Liver (tissue), 9 donors: ENCODE results near the gene NSUN3. TPM values are rescaled to one million over a fixed set of nuclear protein-coding genes. Genes with fewer than 3 reads are reported as not detected.

ENCODE experiments used
- DNase-seq: peaks from one replicate; pipeline ENCODE4 v3.0.0-alpha.2; 2017; ENCODE audit warnings: low spot score
- H3K27ac ChIP-seq, 2 donors: one replicate each; pipeline ENCODE4 v1.7.0; 2013; ENCODE audit warnings: inconsistent platforms in 2 of 2, low read length in 2 of 2, control low read depth in 1 of 2, low read depth in 1 of 2, mild to moderate bottlenecking in 1 of 2
- H3K27me3 ChIP-seq, 4 donors: one replicate each; pipeline versions ENCODE4 v1.6.1 to v1.7.0; 2013; ENCODE audit warnings: low read length in 3 of 4, inconsistent platforms in 1 of 4, mild to moderate bottlenecking in 1 of 4, moderate library complexity in 1 of 4; ENCODE audit not compliant: control insufficient read depth in 4 of 4, insufficient read depth in 4 of 4
- H3K36me3 ChIP-seq, 4 donors: one replicate each; pipeline versions ENCODE4 v1.6.1 to v1.7.0; 2013; ENCODE audit warnings: low read length in 3 of 4, mild to moderate bottlenecking in 3 of 4, low read depth in 1 of 4, moderate library complexity in 1 of 4; ENCODE audit not compliant: control insufficient read depth in 4 of 4, insufficient read depth in 3 of 4
- H3K4me1 ChIP-seq, 4 donors: one replicate each; pipeline versions ENCODE4 v1.6.1 to v1.7.0; 2013; ENCODE audit warnings: low read length in 3 of 4, mild to moderate bottlenecking in 3 of 4, moderate library complexity in 1 of 4; ENCODE audit not compliant: control insufficient read depth in 4 of 4, insufficient read depth in 4 of 4
- H3K4me3 ChIP-seq, 3 donors: one replicate each; pipeline versions ENCODE4 v1.6.1 to v1.7.0; 2013; ENCODE audit warnings: low read length in 3 of 3, control low read depth in 1 of 3, low read depth in 1 of 3, mild to moderate bottlenecking in 1 of 3
- H3K9ac ChIP-seq, 2 donors: one replicate each; pipeline ENCODE4 v1.7.0; 2013; ENCODE audit warnings: low read length in 2 of 2, mild to moderate bottlenecking in 2 of 2, moderate library complexity in 2 of 2, control low read depth in 1 of 2, low read depth in 1 of 2
- H3K9me3 ChIP-seq, 4 donors: one replicate each; pipeline versions ENCODE4 v1.6.1 to v1.7.0; 2013; ENCODE audit warnings: low read length in 3 of 4; ENCODE audit not compliant: control insufficient read depth in 4 of 4
- ATF3 ChIP-seq: IDR thresholded peaks from 2 replicates; pipeline ENCODE4 v1.6.1; 2016; ENCODE audit warnings: antibody characterized with exemption
- CTCF ChIP-seq: fragments of 150-350 bp; IDR thresholded peaks from 2 replicates; pipeline ENCODE4 v1.5.1; 2017; ENCODE audit warnings: improper control_type of control experiment, low read depth, low read length; ENCODE audit not compliant: missing input control
- EGR1 ChIP-seq, 2 donors: IDR thresholded peaks; 2 replicates each; pipeline ENCODE4 v1.6.1; 2016 to 2018; ENCODE audit warnings: antibody characterized with exemption in 2 of 2, low read depth in 2 of 2
- FOXA2 ChIP-seq: IDR thresholded peaks from 2 replicates; pipeline ENCODE4 v1.6.1; 2016; ENCODE audit warnings: antibody characterized with exemption
- HNF4A ChIP-seq, 2 donors: conservative IDR thresholded peaks; 2 replicates each; pipeline ENCODE4 v1.6.1; 2016; ENCODE audit warnings: antibody characterized with exemption in 2 of 2, mild to moderate bottlenecking in 2 of 2
- HNF4G ChIP-seq: IDR thresholded peaks from 2 replicates; pipeline ENCODE4 v1.6.1; 2016; ENCODE audit warnings: antibody characterized with exemption
- MAX ChIP-seq: IDR thresholded peaks from 2 replicates; pipeline ENCODE4 v1.6.1; 2016; ENCODE audit warnings: antibody characterized with exemption
- NR2F2 ChIP-seq: IDR thresholded peaks from 2 replicates; pipeline ENCODE4 v1.6.1; 2016; ENCODE audit warnings: antibody characterized with exemption
- RAD21 ChIP-seq, 2 donors: IDR thresholded peaks; 2 replicates each; pipeline ENCODE4 v1.6.1; 2016; ENCODE audit warnings: antibody characterized with exemption in 2 of 2, mild to moderate bottlenecking in 2 of 2
- REST ChIP-seq: IDR thresholded peaks from 2 replicates; pipeline ENCODE4 v1.6.1; 2016; ENCODE audit warnings: antibody characterized with exemption, mild to moderate bottlenecking
- YY1 ChIP-seq: IDR thresholded peaks from 2 replicates; pipeline ENCODE4 v1.6.1; 2016; ENCODE audit warnings: antibody characterized with exemption, mild to moderate bottlenecking
- ZBTB33 ChIP-seq: IDR thresholded peaks from 2 replicates; pipeline ENCODE4 v1.6.1; 2016; ENCODE audit warnings: antibody characterized with exemption
- WGBS: extraction: QIAGEN DNeasy Blood & Tissue Kit; methylation state at CpG from one replicate; pipeline ENCODE4 v1.1.7; 2013; 5-methylcytosine and 5-hydroxymethylcytosine counted together
- polyA plus RNA-seq, 2 donors: library from polyadenylated mRNA; stranded (reverse) in 1 of 2; unstranded in 1 of 2; fragments of 200-250 nt in 1 of 2; fragments of >200 nt in 1 of 2; fragmentation: Nextera tagmentation in 1 of 2; extraction: Ambion mirVana in 1 of 2; gene quantifications; one replicate each; pipeline versions ENCODE4 v1.2.1 to v1.2.3, GENCODE V29; 2013 to 2015
- total RNA-seq, 2 donors: library from RNA; depleted of rRNA; stranded (reverse); fragments of >200 nt; gene quantifications; one replicate each; pipeline ENCODE4 v1.2.3, GENCODE V29; 2014
- donor health status: healthy.
- donor health status: healthy.
- donor health status: healthy.
- donor health status: healthy.
- donor health status: healthy.

NSUN3 gene
- total and polyA plus RNA-seq, 4 donors: 3.8 to 14.6 (median 8.1) TPM

- 88% methylated on average over 1 of the region's 1 CpG for WGBS
- TF ChIP-seq ZBTB33: no peak
- no peak for TF ChIP-seq EGR1 (IDR thresholded peaks at IDR 0.05; ENCODE audit: low read depth in 2 of 2)
- no peak for TF ChIP-seq HNF4A (conservative IDR thresholded peaks at IDR 0.05)
- Histone ChIP-seq H3K4me1 (no peaks in the 10 kb centered on the region), H3K4me3 (no peak overlapping the region), H3K9me3 (no peaks in the 10 kb centered on the region), H3K36me3 (no peaks in the 10 kb centered on the region), H3K9ac (no peak overlapping the region), H3K27ac (no peak overlapping the region), H3K27me3 (no peaks in the 10 kb centered on the region)
- no peak for DNase-seq
Observed at GRCh38 chr3:94015025-94015424, 47.8 kb upstream of the NSUN3 start.

- no peaks in the 10 kb centered on the region for H3K9me3 ChIP-seq
- 92% methylated on average over 2 of the region's 2 CpGs for WGBS
- no peak for DNase-seq
- H3K27me3 ChIP-seq: no peaks in the 10 kb centered on the region
- TF ChIP-seq HNF4G: no peak
- TF ChIP-seq FOXA2: no peak
- no peak for TF ChIP-seq MAX
- no peak for TF ChIP-seq REST
- TF ChIP-seq HNF4A (conservative IDR thresholded peaks at IDR 0.05): no peak
- TF ChIP-seq CTCF: no peak
- TF ChIP-seq YY1: no peak
- no peak for TF ChIP-seq NR2F2
- TF ChIP-seq ZBTB33: no peak
- no peak for TF ChIP-seq RAD21 (IDR thresholded peaks at IDR 0.05)
- TF ChIP-seq ATF3: no peak
- H3K4me1 ChIP-seq: no peaks in the 10 kb centered on the region
- no peak overlapping the region for H3K27ac ChIP-seq
- no peak overlapping the region for H3K4me3 ChIP-seq
- no peaks in the 10 kb centered on the region for H3K36me3 ChIP-seq
- H3K9ac ChIP-seq: no peak overlapping the region
Observed at GRCh38 chr3:94019659-94020058, 43.2 kb upstream of the NSUN3 start.
